Sciatic nerve (tissue), 2 donors: ENCODE measurements around the gene APP. TPM values are rescaled to one million over a fixed set of nuclear protein-coding genes. Genes with fewer than 3 reads are reported as not detected.
A peak's percentile ranks its signal among the peaks of the same experiment; 100 is the strongest.

Source experiments
- ATAC-seq: fragments of 200-7000 bp; cut with Tn5 transposase; one replicate; pipeline ENCODE4 v1.9.1; 2020; ENCODE audit warnings: mild to moderate bottlenecking, moderate library complexity
- DNase-seq: peaks from one replicate; pipeline ENCODE4 v3.0.0-alpha.2; 2020; ENCODE audit warnings: low spot score
- intact Hi-C: fragments of 100-400 bp; cut with DNase I; formaldehyde crosslinking; loops from one replicate; pipeline ENCODE4 v1.14.2; 2022
- total RNA-seq: library from RNA; stranded (reverse); fragmentation: NEBNext Ultra II Directional; extraction: Animal tissue kit (Norgen Biotek cat#: 25700); gene quantifications from one replicate; pipeline ENCODE4 v1.2.1, GENCODE V29; 2021
- donor health status: DM: no; HTN: no; CAD: no.
- donor health status: DM: no; HTN: no; CAD: no.

APP gene
- total RNA-seq, 1 donor from 2014 or later, result 497 TPM

- DNase-seq, result no peak
- ATAC-seq, result no peak
- intact Hi-C loops, result no loop called here
These were observed 2.2 kb downstream of the APP start for GRCh38 chr21:26168371-26168770.

GRCh38 chr21:26167593-26167992 is 3.0 kb downstream of the APP start:
- intact Hi-C loops, result no loop called here
- ATAC-seq, result no peak
- DNase-seq, result no peak

GRCh38 chr21:26165331-26165730 is 5.2 kb downstream of the APP start:
- ATAC-seq, result no peak
- intact Hi-C loops, result no loop called here
- no peak for DNase-seq

GRCh38 chr21:26164311-26164710 is 6.3 kb downstream of the APP start:
- intact Hi-C loops, result no loop called here
- ATAC-seq, result no peak
- no peak for DNase-seq

GRCh38 chr21:26162081-26162480 is 8.5 kb downstream of the APP start:
- DNase-seq (no peak), ATAC-seq (no peak)
- intact Hi-C loops, result no loop called here

- intact Hi-C loops, result no loop called here
- ATAC-seq, result no peak
- no peak for DNase-seq
These were observed 10.7 kb downstream of the APP start for GRCh38 chr21:26159869-26160268.

GRCh38 chr21:26157801-26158200 is 12.8 kb downstream of the APP start:
- no peak for ATAC-seq
- DNase-seq, result no peak
- intact Hi-C loops, result no loop called here

GRCh38 chr21:26154753-26155152 is 15.8 kb downstream of the APP start:
- DNase-seq, result no peak
- ATAC-seq, result no peak
- intact Hi-C loops, result no loop called here

- intact Hi-C loops, result no loop called here
- no peak for ATAC-seq
These were observed 16.8 kb downstream of the APP start for GRCh38 chr21:26153758-26154157.

GRCh38 chr21:26148840-26149354 is 21.7 kb downstream of the APP start:
- intact Hi-C loops, result no loop called here
- ATAC-seq, result peak; percentile 49
- DNase-seq, result no peak

More at GRCh38 chr21:26153758-26154157, 16.8 kb downstream of the APP start:
- no peak for DNase-seq

- ATAC-seq, result peak; percentile 50
- intact Hi-C loops, result no loop called here
- DNase-seq, result no peak
These were observed 22.3 kb downstream of the APP start for GRCh38 chr21:26148071-26148839.

GRCh38 chr21:26147535-26147934 is 23.0 kb downstream of the APP start:
- no peak for ATAC-seq
- intact Hi-C loops, result no loop called here

GRCh38 chr21:26146681-26147080 is 23.9 kb downstream of the APP start:
- DNase-seq (no peak), ATAC-seq (no peak)
- intact Hi-C loops, result no loop called here

More at GRCh38 chr21:26147535-26147934, 23.0 kb downstream of the APP start:
- DNase-seq, result no peak

GRCh38 chr21:26144031-26144430 is 26.5 kb downstream of the APP start:
- DNase-seq, result no peak
- intact Hi-C loops, result no loop called here
- ATAC-seq, result no peak

- ATAC-seq (no peak), DNase-seq (no peak)
- intact Hi-C loops, result no loop called here
These were observed 28.2 kb downstream of the APP start for GRCh38 chr21:26142363-26142762.

- DNase-seq, result no peak
- no peak for ATAC-seq
- intact Hi-C loops, result no loop called here
These were observed 29.6 kb downstream of the APP start for GRCh38 chr21:26140926-26141325.

- intact Hi-C loops, result no loop called here
- DNase-seq, result no peak
- ATAC-seq, result peak; percentile 77
These were observed 30.4 kb downstream of the APP start for GRCh38 chr21:26140164-26140579.

- ATAC-seq, result no peak
- intact Hi-C loops, result no loop called here
- no peak for DNase-seq
These were observed 31.8 kb downstream of the APP start for GRCh38 chr21:26138615-26139257.

- intact Hi-C loops, result no loop called here
- DNase-seq (no peak), ATAC-seq (no peak)
These were observed 33.0 kb downstream of the APP start for GRCh38 chr21:26137379-26138060.

GRCh38 chr21:26136671-26137070 is 33.9 kb downstream of the APP start:
- ATAC-seq (no peak), DNase-seq (no peak)
- intact Hi-C loops, result no loop called here
